GM19324 (cell line): Measurements from ENCODE around the gene PMFBP1.

ENCODE experiments used
- ATAC-seq: cut with Tn5 transposase; IDR thresholded peaks from one replicate; pipeline ENCODE4 v1.9.1; 2021; ENCODE audit warnings: mild to moderate bottlenecking, moderate library complexity; ENCODE audit not compliant: unreplicated experiment, low FRiP score

Gene PMFBP1

DNA sequence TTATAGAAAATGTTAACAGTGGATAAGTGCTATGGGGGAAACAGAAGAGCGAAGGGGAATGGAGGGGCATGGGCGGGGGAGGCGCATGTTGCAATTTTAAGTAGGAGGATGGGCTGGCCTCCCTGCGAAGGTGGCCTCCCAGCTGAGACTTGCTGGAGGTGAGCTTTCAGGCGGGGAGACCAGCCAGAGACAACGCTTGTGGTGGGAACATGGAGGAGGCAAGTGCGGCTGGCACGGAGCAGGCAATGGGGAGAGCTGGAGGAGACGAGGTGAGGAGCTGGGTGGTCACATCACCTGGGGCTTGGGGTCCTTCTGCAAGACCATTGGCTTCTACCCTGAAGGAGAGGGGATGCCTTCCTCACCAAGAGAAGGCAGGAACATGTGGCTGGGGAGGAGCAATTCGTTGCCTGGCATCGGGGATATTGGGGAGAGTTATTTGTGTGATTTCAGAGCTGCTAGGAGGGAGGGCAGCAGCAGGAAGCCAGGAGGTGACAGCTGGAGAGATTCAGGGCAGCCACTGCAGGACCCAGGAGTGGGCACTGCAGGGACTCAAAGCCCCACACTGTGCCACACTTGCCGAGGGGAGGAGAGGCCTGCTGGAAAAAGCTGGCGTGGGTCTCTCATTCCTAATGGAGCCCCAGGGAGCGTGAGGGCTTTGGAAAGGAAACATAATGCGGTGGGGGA lies 34.4 kb downstream of the PMFBP1 start:
- ATAC-seq: no peak

DNA sequence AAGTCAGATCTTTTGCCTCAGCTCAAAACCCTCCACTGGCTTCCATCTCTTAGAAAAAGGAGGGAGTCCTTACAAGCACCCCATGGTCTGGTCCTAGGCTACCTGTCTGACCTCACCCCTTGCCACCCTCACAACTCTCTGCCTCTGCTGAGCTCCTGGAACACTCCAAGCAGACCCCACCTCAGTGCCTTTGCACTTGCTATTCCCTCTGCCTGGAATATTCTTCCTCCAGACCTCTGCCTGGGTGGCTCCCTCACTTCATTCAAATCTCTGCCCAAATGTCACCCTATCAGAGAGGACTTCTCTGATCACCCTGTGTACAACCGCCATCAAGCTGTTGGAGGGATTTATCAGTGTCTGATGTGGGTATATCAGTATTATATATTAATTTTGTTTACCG lies 37.4 kb downstream of the PMFBP1 start:
- ATAC-seq: no peak

DNA sequence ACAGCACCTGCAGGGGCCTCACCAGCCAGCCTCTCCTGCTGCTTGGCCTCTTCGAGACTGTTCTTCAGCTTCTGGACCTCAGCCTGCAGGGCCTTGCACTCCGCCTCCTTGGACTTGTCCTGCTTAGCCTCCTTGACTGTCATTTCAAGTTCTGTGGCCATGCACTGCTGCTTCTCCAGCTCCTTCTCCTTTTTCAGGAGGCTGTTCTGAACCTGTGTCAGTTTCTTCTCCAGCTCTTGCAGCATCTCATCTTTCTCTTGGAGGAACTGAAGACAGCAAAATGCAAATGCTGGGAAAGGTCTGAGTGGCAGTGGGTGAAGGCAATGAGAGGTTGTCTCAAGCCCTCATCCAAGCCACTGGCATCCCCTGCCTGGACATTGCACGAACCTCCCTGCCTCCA lies 39.2 kb downstream of the PMFBP1 start:
- ATAC-seq: no peak

DNA sequence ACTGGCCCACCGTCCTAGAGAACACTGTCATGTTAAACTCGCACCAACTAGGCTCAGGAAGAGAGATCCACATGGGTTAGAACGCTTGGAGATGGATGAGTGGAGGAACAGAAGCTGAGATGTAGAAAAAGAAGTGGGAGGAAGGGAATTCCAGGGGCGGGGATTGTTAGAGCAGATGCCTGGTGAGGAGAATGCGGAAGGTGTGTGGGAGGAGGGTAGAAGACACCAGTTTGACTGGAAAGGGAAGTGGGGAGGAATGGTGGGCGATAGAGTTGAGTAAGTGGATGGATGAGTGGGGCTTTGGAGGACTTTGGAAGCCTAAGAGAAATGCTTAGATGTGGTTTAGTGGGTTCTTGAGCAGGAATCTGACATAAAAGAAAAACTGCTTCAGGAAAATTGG lies 40.9 kb downstream of the PMFBP1 start:
- ATAC-seq: no peak

DNA sequence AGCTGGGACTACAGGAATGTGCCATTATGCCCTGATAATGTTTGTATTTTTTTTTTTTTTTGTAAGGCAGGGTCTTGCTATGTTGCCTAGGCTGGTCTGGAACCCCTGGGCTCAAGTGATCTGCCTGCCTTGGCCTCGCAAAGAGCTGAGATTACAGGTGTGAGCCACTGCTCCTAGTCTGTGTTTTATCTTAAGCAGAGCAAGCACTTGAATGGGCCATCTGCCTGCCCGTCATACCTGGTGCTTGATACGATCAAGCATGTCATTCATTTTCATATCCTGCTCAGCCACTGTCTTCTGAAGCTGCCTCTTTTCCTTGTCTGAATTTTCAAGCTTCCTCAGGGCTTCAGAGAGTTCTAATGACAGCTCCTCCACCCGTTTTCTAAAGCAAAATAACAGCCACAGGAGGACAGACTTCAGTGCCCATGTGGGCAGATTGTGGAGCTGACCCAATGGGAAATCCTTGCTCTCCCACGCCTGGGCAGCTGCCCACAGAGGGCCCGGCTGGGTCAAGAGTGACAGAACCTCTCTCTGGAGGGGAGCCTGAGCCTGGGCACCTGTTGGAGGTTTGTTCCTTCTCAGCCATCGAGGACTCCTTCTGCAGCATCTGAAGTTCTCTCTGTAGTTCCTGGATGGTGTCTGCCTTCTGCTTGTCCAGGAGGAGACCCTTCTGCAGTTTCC lies 41.8 kb downstream of the PMFBP1 start:
- no peak for ATAC-seq

DNA sequence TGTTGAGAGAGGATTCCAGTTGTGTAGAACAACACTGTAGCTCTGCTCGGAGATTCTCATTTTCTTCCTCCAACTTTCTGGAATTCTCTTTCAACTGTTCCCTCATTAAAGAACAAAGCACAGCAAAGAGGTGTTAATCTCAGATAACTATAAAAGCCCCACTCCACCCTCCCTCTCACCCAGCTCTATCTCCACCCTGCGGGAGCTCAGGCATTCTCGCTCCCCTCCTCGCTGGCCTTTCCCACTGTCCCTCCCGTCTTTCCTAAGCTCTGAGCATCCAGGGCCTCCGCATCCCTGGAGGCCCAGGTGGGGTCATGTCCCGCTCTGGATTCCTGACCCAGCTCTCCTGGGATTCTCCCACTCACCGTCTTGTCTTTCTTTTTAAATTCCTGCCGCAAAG lies 43.3 kb downstream of the PMFBP1 start:
- ATAC-seq: no peak

DNA sequence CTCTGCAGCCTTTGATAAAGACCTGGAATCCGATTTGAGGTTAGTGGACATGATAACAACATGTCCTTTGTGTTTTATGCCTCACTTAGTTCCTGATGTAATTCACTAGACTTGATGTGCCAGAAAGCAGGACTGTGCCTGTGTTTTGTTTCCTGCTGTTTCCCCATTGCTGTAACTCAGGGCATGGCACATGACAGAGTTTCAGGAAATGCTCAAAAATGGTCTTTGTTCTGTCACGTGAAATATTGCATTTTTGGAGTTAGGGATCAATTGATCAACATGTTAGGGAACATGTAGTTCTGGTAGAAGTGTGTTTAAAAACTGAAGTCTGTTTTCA lies 45.6 kb downstream of the PMFBP1 start:
- ATAC-seq: no peak

DNA sequence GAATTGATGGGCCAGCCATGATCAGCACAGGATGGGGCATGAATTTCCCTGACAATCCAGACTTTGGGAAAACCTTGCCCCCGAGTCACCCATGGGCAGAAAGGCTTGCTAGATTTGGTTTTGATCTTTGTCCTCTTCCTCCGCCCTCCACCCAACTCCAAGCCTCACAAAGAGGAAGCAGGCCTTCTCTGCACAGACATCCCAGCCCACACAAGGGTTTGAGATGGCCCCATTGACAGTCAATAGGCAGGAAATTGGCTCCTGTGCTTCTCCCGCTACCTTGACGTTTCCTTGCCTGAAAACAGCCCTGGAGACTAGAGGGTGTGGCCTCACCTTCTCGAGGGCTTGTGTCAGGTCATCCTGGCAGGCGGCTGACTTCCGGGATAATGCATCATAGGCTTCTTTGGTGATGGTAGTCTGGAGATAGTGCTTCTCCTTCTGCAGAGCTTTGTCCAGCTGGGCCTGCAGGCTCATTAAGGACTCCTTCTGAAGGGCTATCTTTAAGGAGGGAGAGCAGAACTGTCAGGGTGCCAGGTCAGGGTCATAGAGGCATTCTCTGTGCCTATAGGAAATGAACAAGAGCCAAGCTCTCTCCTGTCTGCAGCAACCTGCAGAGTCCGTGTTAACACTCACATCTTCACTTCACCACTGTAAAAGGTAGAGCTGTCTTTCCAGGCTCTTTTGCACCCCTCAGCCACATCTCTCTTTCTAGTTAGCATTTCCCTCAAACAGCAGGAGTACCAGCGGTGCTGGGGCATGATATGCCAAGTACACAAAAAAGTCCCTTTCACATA lies 46.1 kb downstream of the PMFBP1 start:
- ATAC-seq: no peak

DNA sequence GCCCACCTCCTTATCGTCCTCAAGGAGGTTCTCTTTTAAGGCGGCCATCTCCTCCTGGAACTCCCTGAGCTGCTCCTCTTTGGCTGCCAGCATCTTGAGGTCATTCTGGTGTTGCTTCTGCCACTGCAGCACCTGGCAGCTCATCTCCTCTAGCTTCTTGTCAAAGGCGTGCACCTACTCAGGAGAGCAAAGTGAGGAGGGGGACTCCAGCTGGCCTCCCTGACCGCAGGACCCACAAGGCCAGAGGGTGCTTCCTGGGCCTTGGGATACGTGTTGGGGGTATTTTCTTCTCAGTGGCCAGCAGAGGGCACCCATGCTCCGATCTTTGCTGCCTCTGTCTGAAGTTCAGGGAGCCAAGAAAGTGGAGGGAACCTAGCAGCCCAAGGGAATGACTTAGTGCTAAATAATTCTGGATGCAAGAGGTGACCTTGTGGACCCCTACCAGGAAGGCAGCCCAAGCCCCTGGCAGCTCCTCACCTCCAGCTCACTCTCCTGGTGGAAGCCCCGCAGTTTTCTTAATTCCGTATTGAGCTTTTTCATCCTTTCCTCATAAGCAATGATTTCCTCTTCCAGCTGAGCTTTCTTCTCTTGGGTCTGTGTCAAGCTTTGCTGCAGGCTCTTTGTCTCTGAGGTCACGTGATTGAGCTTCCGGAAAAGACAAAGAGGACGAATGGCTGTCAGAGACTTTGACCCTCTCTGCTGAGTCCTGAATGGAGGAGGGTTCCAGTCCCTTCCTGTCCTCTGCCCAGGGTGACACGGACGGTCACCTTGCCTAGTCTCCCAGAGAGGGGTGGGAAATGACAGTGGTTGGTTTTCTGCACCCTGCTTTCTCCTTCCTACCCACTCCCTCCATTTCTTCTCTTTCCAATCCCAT lies 47.0 kb downstream of the PMFBP1 start:
- no peak for ATAC-seq

DNA sequence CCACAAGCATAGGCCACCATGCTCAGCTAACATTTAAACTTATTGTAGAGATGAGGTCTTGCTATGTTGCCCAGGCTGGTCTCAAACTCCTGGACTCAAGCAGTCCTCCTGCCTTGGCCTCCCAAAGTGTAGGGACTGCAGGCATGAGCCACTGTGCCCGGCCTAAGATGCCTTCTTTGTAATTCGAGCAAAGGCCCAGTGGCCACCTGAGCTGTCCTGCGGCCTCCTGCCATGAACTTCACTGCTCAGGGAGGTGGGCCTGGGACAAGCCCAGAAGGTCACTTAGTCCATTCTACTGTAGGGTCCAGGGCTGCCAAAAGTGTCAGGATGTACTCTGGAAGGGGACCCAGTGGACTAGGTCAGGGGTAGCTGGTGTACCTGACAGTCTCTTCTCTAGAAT lies 47.8 kb downstream of the PMFBP1 start:
- ATAC-seq: no peak

DNA sequence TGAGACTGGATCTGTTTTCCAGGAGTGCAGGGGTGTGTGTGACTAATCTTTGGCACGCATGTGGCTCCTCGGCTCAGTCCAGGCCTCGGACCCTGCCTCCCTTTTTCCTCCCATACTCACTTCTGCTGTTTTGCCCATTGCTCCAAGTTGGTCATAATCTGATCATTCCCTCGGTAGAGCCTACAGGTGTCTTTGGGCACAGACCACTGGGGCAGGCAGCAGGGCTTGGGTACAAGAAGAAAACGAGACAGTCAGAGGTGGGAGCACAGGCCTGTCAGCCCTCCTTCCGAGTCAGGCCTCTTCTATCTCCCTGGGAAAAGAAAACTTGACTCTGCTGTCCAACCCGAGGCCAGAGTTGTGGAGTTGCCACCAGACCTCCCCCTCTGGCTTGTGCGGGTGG lies 48.5 kb downstream of the PMFBP1 start:
- ATAC-seq: no peak

DNA sequence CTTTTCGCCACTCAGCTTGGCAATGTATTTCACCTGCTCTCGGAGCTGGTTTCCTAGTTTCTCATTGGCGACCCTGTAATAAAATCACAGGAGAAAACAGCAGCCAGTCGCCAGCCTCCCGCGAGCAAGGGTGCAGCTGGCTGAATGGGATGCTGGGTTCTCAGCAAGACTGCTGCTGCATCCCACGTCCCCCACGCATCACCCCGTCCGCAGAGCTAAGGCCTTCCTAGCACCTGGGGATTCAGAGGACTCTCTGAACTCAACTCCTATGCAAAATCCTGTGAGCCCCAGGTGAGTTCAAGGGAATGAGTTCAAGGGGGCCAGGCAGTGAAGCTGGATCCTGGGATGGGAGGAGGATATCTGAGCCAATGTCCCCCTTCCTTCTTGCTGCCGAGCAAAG lies 49.0 kb downstream of the PMFBP1 start:
- no peak for ATAC-seq

DNA sequence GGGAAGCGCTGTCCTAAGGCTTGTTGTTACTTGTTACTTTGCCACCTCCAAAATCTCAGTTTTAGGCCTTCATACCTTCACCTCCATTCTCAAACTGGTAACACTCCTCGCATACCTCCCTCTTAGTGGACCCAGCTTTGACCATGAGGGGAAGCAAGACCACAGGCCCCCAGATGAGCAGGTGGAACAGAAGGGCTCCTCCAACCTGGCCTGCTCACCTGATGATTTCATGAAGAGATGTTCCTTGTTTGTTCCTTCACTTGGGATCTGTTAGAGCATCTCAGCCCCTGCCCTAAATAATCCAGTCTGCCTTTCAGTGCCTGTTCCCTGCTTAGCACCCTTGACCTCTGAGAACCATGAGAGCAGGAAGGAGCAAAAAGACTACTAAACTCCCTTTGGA lies 49.6 kb downstream of the PMFBP1 start:
- no peak for ATAC-seq

DNA sequence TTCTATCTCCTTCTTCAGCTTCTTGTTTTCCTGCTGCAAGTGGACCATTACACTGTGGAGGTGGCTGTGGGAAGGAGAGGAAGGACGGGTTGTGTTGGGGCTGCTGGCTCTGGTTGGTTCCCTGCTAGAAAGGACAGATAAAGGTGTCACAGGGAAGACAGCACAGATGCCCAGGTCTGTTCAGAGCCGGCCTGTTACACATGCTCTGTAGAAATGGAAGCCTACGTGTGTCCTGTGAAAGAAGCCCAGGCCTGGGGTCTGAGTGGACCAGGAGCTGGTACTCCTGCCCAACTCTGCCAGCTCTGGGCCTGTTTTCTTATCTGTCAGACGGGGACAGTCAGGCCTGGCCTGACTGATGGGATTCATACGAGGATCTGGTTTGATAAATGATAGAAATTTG lies 51.9 kb downstream of the PMFBP1 start:
- ATAC-seq: no peak

DNA sequence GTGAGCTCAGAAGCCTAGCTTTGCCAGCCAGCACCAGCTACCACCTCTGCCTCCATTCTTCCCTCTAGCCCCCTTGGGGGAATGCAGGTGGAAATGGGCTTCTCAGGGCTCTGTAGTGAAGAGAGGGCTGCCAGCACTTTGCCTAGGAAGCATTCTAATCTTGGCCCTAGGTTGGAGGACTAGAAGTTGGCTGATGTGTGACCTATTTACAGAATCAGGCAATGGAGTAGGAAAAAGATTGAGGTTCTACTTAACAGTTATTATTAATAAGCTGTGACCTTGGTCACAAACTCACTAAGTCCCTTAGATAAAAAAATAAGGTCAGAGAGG lies 58.4 kb downstream of the PMFBP1 start:
- ATAC-seq: no peak

DNA sequence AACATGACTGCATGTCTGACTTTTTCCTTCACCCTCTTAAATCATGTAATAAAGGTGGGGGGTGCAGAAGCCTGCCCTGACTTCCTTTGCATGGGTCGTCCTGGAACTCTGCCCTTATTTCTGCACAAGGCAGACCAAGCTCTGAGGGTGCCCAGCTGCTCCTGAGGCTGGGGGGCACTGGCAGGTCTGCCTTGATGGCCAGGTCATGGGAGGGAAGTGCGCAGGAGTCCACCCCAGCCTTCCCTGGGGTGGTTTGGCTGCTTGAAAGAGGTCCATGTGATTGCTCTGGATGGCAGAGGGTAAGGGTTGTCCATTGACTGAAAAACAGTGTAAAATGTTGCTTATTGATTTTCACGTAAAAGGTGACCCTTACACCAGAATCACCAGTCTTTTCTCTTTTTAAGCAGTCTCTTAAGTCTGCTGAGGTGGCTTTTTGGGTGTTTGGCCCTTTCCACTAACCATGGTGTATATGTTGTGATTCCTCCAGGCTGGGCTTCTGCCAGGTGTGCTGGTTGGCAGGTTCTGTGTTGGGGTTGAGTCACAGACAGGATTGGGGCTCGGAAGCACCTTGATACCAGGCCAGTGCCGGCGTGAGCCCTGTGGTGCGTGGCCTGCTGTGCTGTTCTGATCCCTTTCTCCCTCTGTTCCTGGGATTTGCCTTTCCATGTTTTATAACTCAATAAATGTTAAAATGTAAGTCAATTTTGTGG lies 58.9 kb downstream of the PMFBP1 start:
- no peak for ATAC-seq

DNA sequence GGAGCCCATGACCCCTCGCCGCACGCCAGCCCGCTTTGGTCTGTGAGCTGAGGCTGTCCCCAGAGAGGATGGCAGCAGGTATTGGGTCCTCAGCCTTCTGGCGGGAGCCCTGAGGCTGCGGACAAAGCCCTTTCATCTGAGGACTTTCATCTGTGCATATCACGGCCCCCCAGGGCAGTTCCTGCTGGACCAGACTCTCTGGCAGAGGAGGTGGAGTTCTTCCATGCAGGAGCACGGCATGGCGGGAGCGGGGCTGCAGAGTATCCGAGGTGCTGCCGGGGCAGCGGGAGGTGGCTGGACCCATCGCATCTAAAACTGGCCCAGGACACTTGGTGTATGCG lies 59.5 kb downstream of the PMFBP1 start:
- no peak for ATAC-seq

DNA sequence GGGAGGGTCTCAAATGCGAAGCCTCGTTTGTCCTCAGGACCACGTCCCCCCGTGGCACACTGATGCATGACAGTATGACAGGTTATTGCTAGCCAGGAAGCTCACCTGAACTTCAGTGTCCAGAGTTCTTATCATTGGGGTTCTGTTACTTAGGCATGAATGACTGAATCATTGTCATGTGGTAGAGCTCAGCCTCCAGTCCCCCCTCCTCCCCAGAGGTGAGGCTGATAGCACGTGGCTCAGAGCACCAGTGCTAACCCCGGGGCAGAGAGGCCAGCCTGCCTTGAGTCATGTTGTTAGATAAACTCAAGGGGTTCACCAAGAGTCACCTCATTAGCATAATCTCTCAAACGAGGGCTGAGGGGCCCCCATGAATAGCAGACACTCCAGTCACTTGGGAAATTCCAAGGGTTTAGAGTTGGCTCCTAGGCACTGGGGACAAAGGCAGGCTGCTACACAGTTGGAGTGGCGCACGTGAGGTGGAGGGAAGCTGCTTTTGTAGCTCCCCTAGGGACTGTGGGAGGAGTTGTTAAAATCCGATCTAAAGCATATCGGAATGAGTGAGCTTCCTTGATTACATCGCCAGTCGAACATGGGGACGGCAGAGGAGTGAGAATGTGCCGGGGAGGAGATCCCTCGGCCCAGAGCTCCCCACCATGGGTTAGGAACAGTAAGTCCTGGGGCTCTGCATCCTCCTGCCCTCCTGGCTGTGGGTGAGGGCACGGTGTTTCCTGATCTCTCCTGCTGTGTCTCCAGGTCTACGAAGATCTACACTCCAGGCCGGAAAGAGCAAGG lies 60.1 kb downstream of the PMFBP1 start:
- no peak for ATAC-seq

DNA sequence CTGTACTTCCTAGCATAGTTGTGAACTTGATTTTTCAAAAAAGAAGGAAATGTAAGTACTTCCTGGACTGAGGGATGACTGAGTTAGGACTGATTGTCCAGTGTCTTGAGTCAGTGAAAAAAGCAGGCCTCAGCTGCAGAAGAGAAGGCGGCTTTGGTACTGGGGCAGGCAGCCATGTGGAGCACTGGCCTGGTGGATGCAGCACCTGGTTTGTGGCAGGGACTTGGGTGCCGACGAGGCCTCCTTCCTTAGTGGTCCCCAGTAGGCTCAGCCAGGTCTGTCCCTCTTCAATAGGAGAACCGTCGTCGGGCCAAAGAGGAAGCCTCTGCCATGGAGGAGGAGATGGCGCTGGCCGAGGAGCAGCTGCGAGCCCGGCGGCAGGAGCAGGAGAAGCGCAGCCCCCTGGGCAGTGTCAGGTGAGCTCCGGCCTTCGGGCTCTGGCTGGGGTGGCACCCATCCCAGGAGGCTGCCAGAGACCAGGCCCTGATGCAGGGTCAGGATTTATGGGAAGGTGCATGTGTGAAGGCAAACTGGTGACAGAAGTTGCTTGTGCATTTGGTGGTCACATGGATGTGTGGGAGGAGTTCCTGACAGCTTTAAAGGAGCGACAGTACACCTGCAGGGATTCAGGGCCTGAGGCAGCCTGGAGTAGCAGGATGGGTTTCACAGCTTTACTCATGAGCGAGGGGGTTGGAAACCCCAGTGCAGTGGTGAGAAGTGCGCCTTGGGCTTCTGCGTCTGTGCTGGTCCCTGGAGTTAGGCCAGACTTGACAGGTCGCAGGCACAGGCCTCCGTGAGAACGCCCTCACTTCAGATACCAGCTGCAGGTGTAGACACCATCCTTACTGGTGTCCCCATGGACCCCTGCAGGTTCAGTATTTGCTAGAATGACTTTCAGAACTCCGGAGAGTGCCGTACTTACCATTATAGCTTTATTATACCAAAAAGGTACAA lies 61.0 kb downstream of the PMFBP1 start:
- ATAC-seq: no peak
